ENCODE results near the gene SFT2D3.
"Not testable (repeated sequence)": the region's sequence is repeated elsewhere in the genome, so short reads cannot be mapped to it uniquely, and the experiment has no call there.

Gene SFT2D3

GRCh38 chr2:127743477-127744026 is 42.3 kb downstream of the SFT2D3 start:
- no peak for DNase-seq (ENCODE audit: low spot score)

- DNase-seq (ENCODE audit: low spot score): no peak
Observed at GRCh38 chr2:127747621-127748020, 46.3 kb downstream of the SFT2D3 start.

GRCh38 chr2:127749537-127749936 is 48.2 kb downstream of the SFT2D3 start:
- not testable (repeated sequence) for DNase-seq (ENCODE audit: low spot score)

GRCh38 chr2:127753374-127753773 is 52.1 kb downstream of the SFT2D3 start:
- DNase-seq (ENCODE audit: low spot score): no peak

- no peak for DNase-seq (ENCODE audit: low spot score)
Observed at GRCh38 chr2:127754186-127754585, 52.9 kb downstream of the SFT2D3 start.

Measured in AG08396 (cell line).